GM12891 (cell line): ENCODE measurements around the gene ZIM2.

ENCODE experiments used
- DNase-seq: peaks from one replicate; pipeline ENCODE4 v3.0.0; 2011; ENCODE audit warnings: low spot score; ENCODE audit not compliant: insufficient read length
- FAIRE-seq: peaks from 2 replicates; lab custom pipeline; 2011; peaks lifted over from hg19 to GRCh38; lab: Jason Lieb, UNC
- PAX5 ChIP-seq: IDR thresholded peaks from 2 replicates; pipeline ENCODE4 v1.6.1; 2011; ENCODE audit warnings: low read length, moderate library complexity, mild to moderate bottlenecking; ENCODE audit not compliant: insufficient read depth, severe bottlenecking
- POLR2A ChIP-seq: IDR thresholded peaks from 2 replicates; pipeline ENCODE4 v1.6.1; 2011; ENCODE audit warnings: low read depth, low read length, control low read depth
- POLR2AphosphoS5 ChIP-seq: IDR thresholded peaks from 2 replicates; pipeline ENCODE4 v1.6.1; 2011; ENCODE audit warnings: low read depth, low read length, control low read depth
- POU2F2 ChIP-seq: IDR thresholded peaks from 2 replicates; pipeline ENCODE4 v1.6.1; 2011; ENCODE audit warnings: low read depth, mild to moderate bottlenecking, control low read depth, low read length, moderate library complexity
- SPI1 ChIP-seq: IDR thresholded peaks from 2 replicates; pipeline ENCODE4 v1.6.1; 2011; ENCODE audit warnings: low read depth, low read length, control low read depth
- TAF1 ChIP-seq: IDR thresholded peaks from 2 replicates; pipeline ENCODE4 v1.6.1; 2011; ENCODE audit warnings: low read depth, low read length, control low read depth

ZIM2 gene

DNA sequence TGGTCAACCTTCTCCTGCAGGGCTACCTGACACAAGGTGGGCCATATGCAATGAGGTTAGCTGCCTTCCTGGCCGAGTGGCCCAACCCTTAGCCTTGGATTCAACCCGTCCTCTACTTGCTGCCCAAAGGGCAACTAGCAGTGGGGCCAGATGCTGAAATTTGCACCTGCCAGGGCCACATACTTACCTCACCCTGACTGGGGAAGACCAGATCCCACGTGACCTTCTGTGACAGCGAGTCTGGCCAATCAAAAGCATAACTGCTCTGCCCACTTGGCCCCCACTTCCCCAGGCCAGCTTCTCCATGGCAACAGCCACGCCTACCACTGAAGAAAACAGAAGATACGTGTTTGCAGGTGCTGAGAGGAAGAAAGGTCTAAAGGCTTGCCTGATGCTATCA, 10.9 kb downstream of the ZIM2 start:
- FAIRE-seq = no peak
- TF ChIP-seq POLR2AphosphoS5 (no peak), SPI1 (no peak), TAF1 (no peak), POLR2A (no peak), PAX5 (no peak), POU2F2 (no peak)
- no peak for DNase-seq

GRCh38 chr19:56827708-56828107, 12.8 kb downstream of the ZIM2 start:
- FAIRE-seq (no peak), DNase-seq (no peak)
- TF ChIP-seq POU2F2 (no peak), PAX5 (no peak)

DNA sequence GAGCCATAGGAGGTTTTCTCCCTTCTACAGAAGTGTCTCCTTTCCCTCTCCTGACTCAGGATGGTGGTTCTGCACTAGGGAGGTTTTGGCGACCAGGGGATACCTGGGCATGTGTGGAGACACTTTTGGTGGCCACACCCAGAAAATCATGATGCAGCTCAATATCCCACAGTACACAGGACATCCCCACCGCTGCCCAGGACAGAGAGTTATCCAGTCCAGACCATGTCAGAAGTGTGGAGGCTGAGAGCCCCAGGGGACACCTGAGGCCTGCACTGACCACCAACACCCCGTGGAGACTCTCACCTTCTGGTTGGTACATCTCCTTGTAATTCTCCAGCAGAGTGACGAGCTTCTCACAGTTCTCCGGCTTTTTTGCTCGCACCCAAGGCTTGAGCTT, 16.6 kb downstream of the ZIM2 start:
- DNase-seq (no peak), FAIRE-seq (no peak)
- no peak for TF ChIP-seq TAF1
- no peak for TF ChIP-seq PAX5

DNA sequence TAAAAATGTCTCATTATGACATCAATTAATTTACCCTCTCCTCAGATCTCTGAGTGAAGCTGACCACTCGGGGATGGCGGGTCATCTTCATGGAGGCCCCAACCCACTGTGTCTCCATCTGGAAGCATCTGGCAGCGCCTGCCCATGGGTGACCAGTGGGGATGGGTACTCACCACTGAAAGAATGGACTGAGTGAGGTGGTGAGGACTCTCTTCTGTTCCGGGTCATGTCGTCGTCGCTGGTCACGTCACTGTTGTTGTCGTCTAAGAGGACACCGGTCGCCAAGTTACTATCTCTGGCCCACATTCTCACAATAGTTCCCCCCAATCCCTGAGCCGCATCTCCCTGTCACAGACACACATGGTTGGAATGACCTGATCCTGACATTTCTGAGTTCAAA, 17.1 kb downstream of the ZIM2 start:
- FAIRE-seq (no peak), DNase-seq (no peak)
- TF ChIP-seq TAF1 (no peak), POLR2AphosphoS5 (no peak), SPI1 (no peak), POLR2A (no peak), POU2F2 (no peak), PAX5 (no peak)

DNA sequence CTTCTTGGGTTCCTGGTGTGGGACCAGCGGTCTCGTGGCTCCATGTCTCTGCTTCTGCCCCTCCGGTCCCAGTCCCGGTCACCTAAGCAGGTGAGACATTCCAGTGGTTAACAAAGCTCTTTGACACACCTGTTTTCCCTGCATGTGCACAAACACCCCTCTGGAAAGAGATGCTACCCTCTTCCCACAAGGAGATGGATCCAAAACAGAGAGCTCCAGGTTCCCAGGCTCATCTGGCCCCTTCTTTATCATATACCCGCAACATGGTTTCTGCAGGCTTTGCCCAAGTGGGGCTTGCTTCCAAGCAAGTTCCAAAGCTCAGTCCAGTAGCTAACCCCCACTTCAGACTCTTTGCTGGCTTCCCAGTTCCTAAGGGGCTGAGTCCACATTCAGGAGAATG, 17.8 kb downstream of the ZIM2 start:
- no peak for FAIRE-seq
- no peak for TF ChIP-seq SPI1
- TF ChIP-seq POLR2A = no peak
- TF ChIP-seq POU2F2 = no peak
- TF ChIP-seq POLR2AphosphoS5 = no peak
- no peak for TF ChIP-seq TAF1
- no peak for TF ChIP-seq PAX5

GRCh38 chr19:56821675-56822074, 18.9 kb downstream of the ZIM2 start:
- FAIRE-seq = no peak
- no peak for TF ChIP-seq SPI1
- TF ChIP-seq TAF1 = no peak
- no peak for TF ChIP-seq POLR2AphosphoS5
- no peak for TF ChIP-seq POU2F2
- TF ChIP-seq POLR2A = no peak
- TF ChIP-seq PAX5 = no peak

More for the DNA sequence above, 17.8 kb downstream of the ZIM2 start:
- DNase-seq = no peak

DNA sequence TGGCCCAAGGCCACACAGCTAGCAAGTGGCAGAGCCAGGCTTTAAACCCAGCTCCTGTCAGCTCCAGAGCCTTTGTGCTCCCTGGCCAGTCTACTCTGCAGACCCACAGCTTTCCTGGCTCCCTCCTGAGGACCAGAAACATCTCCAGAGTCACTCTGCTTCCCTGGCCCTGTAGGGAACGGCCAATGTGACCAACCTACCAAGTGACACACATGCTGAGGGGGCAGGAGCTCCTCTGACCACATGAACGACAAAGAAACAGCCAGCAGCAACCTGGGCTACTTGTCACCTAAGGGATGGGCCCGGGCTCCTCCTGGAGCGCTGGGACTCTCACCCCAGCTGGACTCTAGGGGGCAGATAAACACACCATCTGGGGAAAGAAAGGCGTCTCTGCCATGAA, 19.3 kb downstream of the ZIM2 start:
- TF ChIP-seq POLR2A (no peak), PAX5 (no peak), TAF1 (no peak), POLR2AphosphoS5 (no peak), POU2F2 (no peak), SPI1 (no peak)
- DNase-seq (no peak), FAIRE-seq (no peak)

More at GRCh38 chr19:56821675-56822074, 18.9 kb downstream of the ZIM2 start:
- DNase-seq = no peak

DNA sequence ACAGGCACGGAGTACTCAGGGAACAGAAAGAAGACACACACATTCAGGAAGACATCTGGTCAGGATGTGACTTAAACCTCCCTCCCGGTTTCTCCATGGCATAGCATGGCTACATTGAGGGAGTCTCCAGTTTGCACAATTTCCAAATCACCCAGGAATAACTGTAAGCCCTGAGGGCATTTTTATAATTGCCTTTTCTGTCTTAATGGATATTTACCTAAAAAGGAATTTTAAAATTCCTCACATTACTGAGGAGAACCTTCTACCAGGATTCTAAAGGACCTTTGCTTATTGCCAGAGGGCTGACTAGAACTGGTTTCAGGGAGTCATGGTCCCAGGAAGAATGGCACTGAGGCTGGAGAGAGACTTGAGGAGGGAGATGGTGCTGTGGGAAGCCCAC, 21.4 kb downstream of the ZIM2 start:
- TF ChIP-seq POLR2A (no peak), POU2F2 (no peak), PAX5 (no peak), POLR2AphosphoS5 (no peak)
- FAIRE-seq (no peak), DNase-seq (no peak)

GRCh38 chr19:56814656-56815055, 25.9 kb downstream of the ZIM2 start:
- no peak for TF ChIP-seq POU2F2
- TF ChIP-seq SPI1 = no peak
- no peak for TF ChIP-seq PAX5
- TF ChIP-seq POLR2AphosphoS5 = no peak
- no peak for TF ChIP-seq POLR2A
- TF ChIP-seq TAF1 = no peak
- no peak for DNase-seq
- FAIRE-seq = no peak

GRCh38 chr19:56813531-56813930, 27.0 kb downstream of the ZIM2 start:
- no peak for TF ChIP-seq SPI1
- no peak for TF ChIP-seq POLR2A
- no peak for TF ChIP-seq TAF1
- no peak for TF ChIP-seq PAX5
- no peak for TF ChIP-seq POU2F2
- no peak for TF ChIP-seq POLR2AphosphoS5
- FAIRE-seq (no peak), DNase-seq (no peak)

DNA sequence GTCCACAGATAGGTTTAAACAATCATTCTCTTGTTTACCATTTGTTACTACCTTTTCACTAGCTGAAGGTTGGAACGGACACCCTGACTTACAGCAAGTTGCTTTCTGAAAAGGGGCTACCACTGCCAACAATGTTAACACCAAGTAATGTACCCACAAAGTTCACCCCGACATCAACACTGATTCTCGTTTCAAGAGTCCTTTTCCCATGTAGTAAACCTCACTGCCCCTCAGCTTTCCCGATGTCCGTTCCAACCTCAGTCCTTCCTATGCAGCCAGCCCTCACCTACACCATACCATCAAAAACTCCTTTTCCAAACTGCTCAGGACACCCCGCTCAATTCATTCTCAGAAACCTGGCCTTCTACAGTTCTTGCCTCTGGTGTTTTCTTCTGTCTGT, 29.0 kb downstream of the ZIM2 start:
- FAIRE-seq = no peak
- DNase-seq = no peak
- TF ChIP-seq SPI1 (no peak), POLR2AphosphoS5 (no peak), TAF1 (no peak), POLR2A (no peak), PAX5 (no peak), POU2F2 (no peak)
